ENCODE results near the gene XRCC6.
A peak's percentile ranks its signal among the peaks of the same experiment; 100 is the strongest.

Gene XRCC6

GRCh38 chr22:41687901-41688364 lies 66.8 kb downstream of the XRCC6 start:
- no peak for DNase-seq (ENCODE audit: low spot score)

GRCh38 chr22:41688365-41689211 lies 67.5 kb downstream of the XRCC6 start, which contains the start of gene SNU13:
Gene SNU13, minus strand, starts transcription at chr22:41688867. Its CDS starts 71 bp downstream, at chr22:41688796.
- peak; percentile 91 for DNase-seq (ENCODE audit: low spot score)

DNA sequence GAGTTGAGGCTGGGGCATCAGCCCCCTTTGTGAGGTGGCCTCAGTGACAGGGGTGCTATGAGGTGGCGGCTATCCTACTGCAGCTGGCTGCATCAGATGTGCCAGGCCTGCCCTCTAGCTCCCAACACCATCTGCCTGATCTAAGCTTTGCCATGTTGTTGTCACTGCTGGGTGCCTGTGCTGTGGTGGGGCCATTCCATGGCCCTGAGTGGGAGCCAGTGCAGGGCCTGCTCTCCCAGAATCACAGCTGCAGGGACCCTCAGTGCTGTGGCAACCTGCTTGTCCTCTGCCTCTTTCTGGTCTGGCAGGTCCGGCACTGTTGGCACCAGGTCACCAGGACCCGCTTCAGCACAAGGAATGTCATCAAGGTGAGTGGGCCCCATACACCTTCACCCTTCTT lies 69.4 kb downstream of the XRCC6 start:
- no peak for DNase-seq (ENCODE audit: low spot score)

DNA sequence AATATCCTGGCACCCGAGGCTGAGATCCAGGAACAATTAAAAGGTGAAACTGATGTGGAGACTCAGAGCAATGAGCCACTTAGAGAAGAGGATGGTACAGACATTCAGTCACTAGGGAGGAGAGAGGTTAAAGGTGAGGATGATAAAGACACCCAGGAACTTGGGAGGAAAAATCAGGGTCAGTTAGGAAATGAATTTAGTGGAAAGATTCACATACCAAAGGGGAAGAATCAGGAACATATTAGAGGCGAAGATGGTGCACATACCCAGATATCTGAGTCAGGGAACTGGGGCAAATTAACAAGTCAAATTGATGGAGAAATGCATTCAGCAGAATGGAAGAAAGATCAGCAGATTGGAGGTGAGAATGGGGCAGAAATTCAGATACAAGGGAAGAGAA lies 74.1 kb downstream of the XRCC6 start:
- DNase-seq (ENCODE audit: low spot score) = no peak

GRCh38 chr22:41696703-41697102 lies 75.6 kb downstream of the XRCC6 start:
- DNase-seq (ENCODE audit: low spot score) = no peak

DNA sequence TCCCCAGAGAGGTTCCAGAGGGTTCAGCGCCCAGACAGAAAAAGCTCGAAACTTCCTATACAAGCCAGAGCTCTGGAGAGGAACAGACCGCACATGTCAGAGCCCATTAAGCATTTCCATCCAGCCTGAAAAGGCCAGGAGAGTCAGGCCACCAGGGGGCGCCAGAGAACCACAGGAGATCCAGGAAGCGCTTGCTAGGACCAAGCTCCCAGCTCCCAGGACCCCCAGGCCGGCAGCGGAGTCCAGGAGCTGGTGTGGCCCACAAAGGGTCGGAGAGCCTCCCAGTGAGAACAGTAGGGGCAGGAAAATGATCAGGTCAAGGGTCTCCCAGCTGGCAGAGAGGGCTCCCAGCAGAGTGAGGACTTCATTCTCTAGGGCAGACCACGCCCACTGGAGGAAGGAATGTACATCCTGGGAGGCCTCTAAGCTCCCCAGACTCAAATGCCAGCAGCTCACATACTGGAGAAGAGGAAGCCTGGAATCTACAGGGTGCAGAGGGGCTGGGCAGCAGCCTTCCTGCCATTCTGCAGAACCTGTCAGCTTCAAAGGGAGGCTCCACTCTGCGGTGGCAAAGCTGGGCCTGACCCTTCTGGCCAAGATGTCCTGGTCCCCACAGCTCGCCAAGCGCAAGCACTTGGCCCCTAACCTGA lies 76.2 kb downstream of the XRCC6 start:
- DNase-seq (ENCODE audit: low spot score) = peak; percentile 83

GRCh38 chr22:41699264-41700107 lies 78.4 kb downstream of the XRCC6 start, which contains the start of gene MEI1:
Gene MEI1, plus strand, starts transcription at chr22:41699503. Its CDS starts 36 bp downstream, at chr22:41699539.
- peak; percentile 84 for DNase-seq (ENCODE audit: low spot score)

- DNase-seq (ENCODE audit: low spot score) = no peak
Measured at GRCh38 chr22:41700108-41700364, 78.9 kb downstream of the XRCC6 start.

GRCh38 chr22:41702763-41703162 lies 81.7 kb downstream of the XRCC6 start:
- DNase-seq (ENCODE audit: low spot score) = no peak

DNA sequence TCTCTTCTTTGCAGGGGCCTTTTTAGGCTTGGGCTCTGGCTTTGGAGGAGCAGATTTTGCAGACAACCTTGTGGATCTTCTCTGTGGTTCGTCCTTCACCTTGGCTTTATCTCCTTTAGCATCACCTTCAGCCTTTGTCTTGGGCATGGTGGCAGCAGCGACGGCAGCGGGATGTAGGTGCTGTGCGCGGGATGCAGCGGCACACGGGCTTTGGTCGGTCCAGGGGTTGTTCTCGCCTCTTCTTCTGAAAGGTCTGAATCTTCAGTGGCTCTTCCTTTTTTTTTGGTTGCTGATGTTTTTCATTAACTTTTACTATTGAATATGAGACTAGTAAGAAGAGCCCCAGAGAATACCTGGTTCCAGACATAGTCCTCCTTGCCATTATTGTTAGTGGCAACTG lies 88.2 kb downstream of the XRCC6 start:
- DNase-seq (ENCODE audit: low spot score) = no peak

DNA sequence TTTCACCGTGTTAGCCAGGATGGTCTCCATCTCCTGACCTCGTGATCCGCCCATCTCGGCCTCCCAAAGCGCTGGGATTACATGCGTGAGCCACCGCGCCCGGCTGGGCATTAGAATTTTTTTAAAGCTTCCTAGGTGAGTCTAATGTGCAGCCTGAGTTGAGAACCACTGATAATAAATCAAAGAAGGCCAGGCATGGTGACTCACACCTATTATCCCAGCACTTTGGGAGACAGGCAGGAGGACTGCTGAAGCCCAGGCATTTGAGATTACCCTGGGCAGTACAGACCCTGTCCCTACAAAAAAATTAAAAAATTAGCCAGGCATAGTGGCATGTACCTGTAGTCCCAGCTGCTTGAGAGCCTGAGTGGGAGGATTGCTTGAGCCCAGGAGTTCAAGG lies 91.9 kb downstream of the XRCC6 start:
- DNase-seq (ENCODE audit: low spot score) = no peak
